DMS53 (cell line): ENCODE measurements around the gene DAB2IP.

Experiments
- DNase-seq: peaks from one replicate; lab custom pipeline; 2025; lab: John Stamatoyannopoulos, UW

DAB2IP gene

GRCh38 chr9:121684381-121685145 is 33.1 kb downstream of the DAB2IP start:
- DNase-seq = peak; percentile 62

GRCh38 chr9:121685146-121685794 is 33.8 kb downstream of the DAB2IP start:
- no peak for DNase-seq

GRCh38 chr9:121685795-121686377 is 34.5 kb downstream of the DAB2IP start:
- DNase-seq = no peak

GRCh38 chr9:121686930-121687541 is 35.6 kb downstream of the DAB2IP start:
- DNase-seq = peak; percentile 81

GRCh38 chr9:121688146-121688680 is 36.8 kb downstream of the DAB2IP start:
- no peak for DNase-seq

GRCh38 chr9:121688681-121689080 is 37.2 kb downstream of the DAB2IP start:
- DNase-seq = no peak

GRCh38 chr9:121689461-121690157 is 38.2 kb downstream of the DAB2IP start:
- no peak for DNase-seq

GRCh38 chr9:121690316-121690715 is 38.9 kb downstream of the DAB2IP start:
- peak; percentile 53 for DNase-seq

GRCh38 chr9:121690766-121691165 is 39.3 kb downstream of the DAB2IP start:
- DNase-seq = no peak

GRCh38 chr9:121691890-121692289 is 40.5 kb downstream of the DAB2IP start:
- no peak for DNase-seq

GRCh38 chr9:121692606-121693387 is 41.4 kb downstream of the DAB2IP start:
- DNase-seq = peak; percentile 79

GRCh38 chr9:121693388-121693670 is 41.9 kb downstream of the DAB2IP start:
- DNase-seq = no peak

- no peak for DNase-seq
Measured at GRCh38 chr9:121694001-121694400, 42.6 kb downstream of the DAB2IP start.

GRCh38 chr9:121694600-121694999 is 43.2 kb downstream of the DAB2IP start:
- DNase-seq = no peak

- DNase-seq = no peak
Measured at GRCh38 chr9:121696930-121697329, 45.5 kb downstream of the DAB2IP start.

- peak; percentile 71 for DNase-seq
Measured at GRCh38 chr9:121698627-121699570, 47.5 kb downstream of the DAB2IP start.

- peak; percentile 63 for DNase-seq
Measured at GRCh38 chr9:121699571-121700164, 48.2 kb downstream of the DAB2IP start.

- DNase-seq = peak; percentile 89
Measured at GRCh38 chr9:121700165-121700831, 48.9 kb downstream of the DAB2IP start.

- no peak for DNase-seq
Measured at GRCh38 chr9:121700832-121701419, 49.5 kb downstream of the DAB2IP start.
